NCI-H2227 (cell line): Measurements from ENCODE around the gene AQP1.

Source experiments
- DNase-seq: peaks from one replicate; lab custom pipeline; 2025; ENCODE audit not compliant: unreplicated experiment; lab: John Stamatoyannopoulos, UW

Gene AQP1

GRCh38 chr7:30881448-30881847 is 30.2 kb upstream of the AQP1 start:
- no peak for DNase-seq

GRCh38 chr7:30884881-30885280 is 26.8 kb upstream of the AQP1 start:
- DNase-seq: no peak

- no peak for DNase-seq
Observed at GRCh38 chr7:30886608-30887011, 25.0 kb upstream of the AQP1 start.

DNA sequence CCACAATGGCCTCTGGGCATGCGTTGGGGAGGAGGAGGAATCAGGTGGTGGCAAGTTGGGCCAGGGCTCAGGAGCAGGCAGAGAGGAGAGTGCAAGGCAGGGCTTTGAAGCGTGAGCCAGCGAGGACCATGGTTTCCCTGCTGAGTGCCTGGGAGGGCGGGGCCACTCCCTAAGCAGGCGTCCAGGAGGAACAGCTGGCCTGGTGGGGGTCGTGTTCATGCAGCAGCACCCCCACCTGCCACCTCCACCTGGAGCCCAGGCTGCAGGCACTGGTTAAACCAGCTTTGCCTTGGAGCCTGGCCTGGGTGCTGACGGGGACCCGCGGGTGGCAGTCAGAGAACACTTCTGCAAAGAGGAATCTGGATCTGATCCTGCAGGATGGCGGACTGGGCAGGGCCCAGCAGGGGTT is 24.2 kb upstream of the AQP1 start:
- no peak for DNase-seq

DNA sequence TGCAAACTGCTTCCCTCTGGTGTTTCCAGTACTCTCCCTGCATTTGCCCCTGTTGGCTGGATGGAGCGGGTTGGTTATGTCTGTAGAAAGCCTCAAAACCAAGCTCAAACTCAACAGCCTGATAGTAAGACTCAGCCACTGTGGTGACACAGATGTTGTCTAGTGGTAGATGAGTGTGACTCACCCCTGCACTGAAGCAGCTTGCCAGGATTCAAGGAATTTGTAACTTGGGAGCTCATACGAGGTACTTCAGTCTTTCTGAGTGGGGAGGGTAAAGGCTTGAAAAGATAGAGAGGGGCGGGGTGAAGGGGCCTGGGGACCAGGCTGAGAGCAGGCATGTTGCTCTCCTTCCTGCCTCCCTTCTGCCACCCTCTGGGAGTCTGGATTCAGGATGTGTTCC is 22.9 kb upstream of the AQP1 start:
- DNase-seq: no peak

GRCh38 chr7:30890226-30890625 is 21.4 kb upstream of the AQP1 start:
- no peak for DNase-seq

GRCh38 chr7:30893357-30893756 is 18.3 kb upstream of the AQP1 start:
- DNase-seq: no peak

- DNase-seq: no peak
Observed at GRCh38 chr7:30894009-30894408, 17.6 kb upstream of the AQP1 start.

- no peak for DNase-seq
Observed at GRCh38 chr7:30894866-30895605, 16.6 kb upstream of the AQP1 start.

DNA sequence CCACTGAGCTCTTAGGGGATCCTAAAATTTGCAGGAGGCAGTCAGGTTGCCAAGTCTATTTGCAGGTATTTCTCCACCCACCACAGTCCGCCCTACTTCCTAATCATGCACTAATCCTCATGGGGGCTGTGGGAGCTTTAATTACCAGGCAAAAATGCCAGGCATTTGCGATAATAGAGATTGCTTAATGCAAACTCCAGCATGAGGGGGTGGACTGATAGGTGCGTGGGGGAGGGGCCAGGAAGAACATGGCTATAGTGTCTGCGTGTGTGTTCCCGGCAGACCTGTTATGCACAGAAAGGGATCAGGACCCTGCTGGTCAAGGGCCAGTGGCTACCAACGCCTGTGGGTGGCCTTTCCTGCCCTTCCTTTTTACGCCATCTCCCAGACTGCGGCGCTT is 15.6 kb upstream of the AQP1 start:
- no peak for DNase-seq

DNA sequence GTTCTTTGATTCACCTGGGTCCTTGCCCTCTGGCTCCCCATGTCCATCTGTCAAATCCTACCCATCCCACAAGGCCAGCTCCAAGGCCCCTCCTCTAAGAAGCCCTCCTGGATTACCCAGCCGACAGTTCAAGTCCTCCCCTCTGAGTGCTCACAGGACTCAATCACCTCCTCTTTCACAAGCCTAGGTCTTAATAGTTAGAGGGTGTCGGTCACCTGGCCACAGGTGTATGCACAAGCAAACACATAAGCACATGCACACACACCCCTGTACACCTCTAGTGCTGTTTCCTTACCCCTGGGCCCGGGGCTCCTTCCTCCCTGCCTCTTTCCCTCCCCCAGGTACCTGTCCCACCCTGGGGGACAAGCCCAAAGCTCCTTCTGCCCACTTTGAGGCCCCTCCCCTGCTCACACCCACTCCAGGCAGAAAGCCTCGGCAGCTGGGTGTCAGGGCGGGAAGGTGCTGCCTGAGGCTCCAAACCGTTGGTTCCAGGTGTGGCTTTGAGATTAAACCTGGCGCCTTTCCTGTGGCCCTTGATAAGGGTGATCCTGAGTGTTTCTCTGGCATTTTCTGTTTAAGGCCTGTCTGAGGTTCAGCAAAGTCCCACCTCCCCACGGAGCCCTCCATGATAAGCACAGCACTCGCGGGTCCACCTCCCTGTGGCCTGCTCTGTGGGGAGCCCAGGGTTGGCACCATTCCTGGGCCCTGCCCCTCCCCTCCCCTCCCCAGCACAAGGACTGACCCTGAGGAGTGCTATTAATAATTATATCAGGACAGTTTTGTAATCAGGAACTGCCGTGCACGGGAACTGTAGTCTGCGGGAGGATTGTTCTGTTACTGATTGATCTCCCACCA is 14.6 kb upstream of the AQP1 start:
- no peak for DNase-seq

GRCh38 chr7:30897770-30898169 is 13.9 kb upstream of the AQP1 start:
- DNase-seq: no peak

GRCh38 chr7:30898411-30898810 is 13.2 kb upstream of the AQP1 start:
- DNase-seq: no peak

GRCh38 chr7:30899066-30899465 is 12.6 kb upstream of the AQP1 start:
- DNase-seq: no peak

DNA sequence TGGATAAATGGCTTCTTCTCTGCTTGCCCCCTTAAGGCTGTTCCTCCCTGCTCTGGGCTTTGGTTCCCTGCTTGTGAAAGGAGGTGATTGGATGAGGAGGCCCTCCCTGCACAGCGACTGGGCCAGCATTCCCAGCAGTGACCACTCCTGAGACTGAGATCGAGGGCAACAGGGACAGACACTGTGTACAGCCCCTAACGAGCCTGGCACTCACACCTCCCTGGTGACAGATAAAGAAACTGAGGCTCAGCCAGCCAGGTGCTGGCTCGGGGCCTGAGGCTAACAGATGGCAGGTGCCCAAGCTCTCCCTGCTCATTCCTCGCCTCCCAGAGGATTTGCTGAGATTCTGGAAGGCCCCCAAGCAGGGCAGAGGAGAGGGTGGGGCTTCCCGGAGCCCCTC is 12.0 kb upstream of the AQP1 start:
- no peak for DNase-seq

DNA sequence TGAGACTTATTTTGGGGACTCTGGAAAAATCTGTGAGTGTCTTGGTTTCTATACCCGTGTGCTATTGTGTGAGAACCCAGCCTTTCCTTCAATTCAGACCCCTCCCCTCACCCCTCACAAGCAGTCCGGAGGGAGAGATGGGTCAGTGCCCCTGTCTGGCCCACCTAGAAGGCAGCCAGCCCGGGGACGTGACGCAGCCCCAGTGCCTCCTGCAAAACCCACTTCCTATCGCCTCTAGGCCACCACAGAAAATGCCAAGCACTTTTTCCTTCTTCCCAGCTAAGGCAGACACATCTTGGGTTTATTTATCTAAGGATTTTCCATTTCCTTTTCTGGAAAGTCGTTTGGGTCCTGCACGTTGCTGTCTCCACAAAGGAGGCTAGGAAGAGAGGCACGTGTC is 11.6 kb upstream of the AQP1 start:
- DNase-seq: no peak

- no peak for DNase-seq
Observed at GRCh38 chr7:30900803-30901362, 10.8 kb upstream of the AQP1 start.

GRCh38 chr7:30901856-30902255 is 9.8 kb upstream of the AQP1 start:
- DNase-seq: no peak

GRCh38 chr7:30902466-30902865 is 9.2 kb upstream of the AQP1 start:
- DNase-seq: no peak

DNA sequence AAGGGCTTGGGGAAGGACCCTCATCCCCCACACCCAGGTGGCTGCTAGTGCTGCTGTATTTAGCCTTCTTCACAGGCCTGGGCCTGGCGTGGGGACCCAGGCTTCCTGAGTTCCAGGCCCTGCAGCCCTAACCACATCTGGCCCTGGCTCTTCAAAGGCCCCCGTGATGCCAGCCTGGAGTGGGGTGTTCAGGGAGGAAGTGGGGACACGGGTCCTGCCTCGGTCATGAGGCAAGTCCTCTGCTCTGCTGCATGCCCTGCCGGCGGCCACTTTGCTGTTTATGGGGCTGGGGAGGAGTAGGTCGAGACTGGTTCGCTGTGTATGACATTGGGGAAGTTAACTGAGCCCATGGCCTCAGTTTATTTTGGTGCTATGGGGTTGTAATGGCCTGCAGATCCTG is 8.5 kb upstream of the AQP1 start:
- no peak for DNase-seq

DNA sequence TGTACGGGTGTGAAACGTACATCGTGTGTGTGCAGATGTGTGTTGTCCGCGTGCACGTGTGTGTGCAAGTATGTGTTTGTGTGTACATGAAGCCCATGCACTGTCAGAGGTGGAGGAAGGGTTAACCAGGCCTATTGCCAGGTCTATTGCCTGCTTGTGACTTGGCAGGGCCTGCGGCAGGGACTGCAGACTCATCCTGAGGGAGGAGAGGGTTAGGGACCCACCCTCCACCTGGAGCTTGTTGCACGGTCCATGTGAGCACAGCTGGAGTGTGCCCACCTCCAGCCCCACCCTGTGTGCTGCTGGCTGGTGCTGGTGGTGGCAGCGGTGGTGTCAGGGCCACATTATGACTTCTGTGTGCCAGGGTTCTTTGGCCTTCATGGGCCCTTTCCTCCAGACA is 7.1 kb upstream of the AQP1 start:
- no peak for DNase-seq
